GM13976 (cell line): Measurements from ENCODE around the gene PCNX2.
"Not testable (repeated sequence)": the region's sequence is repeated elsewhere in the genome, so short reads cannot be mapped to it uniquely, and the experiment has no call there.

ENCODE experiments used
- DNase-seq: peaks from one replicate; pipeline ENCODE4 v3.0.0; 2012; ENCODE audit warnings: low spot score
- CTCF ChIP-seq: IDR thresholded peaks from 2 replicates; pipeline ENCODE4 v1.5.1; 2012; ENCODE audit warnings: borderline replicate concordance, mild to moderate bottlenecking; ENCODE audit not compliant: insufficient read depth; ENCODE audit errors: extremely low read depth, missing control alignments, control extremely low read depth
- in situ Hi-C: fragments of 300-500 bp; cut with MboI; formaldehyde crosslinking; loops from one replicate; pipeline ENCODE4 v1.12.0; 2022; ENCODE audit warnings: low sequenced_read_pairs, mixed read lengths, inconsistent platforms; ENCODE audit not compliant: unreplicated experiment

The PCNX2 gene

GRCh38 chr1:233086961-233087881 is 208.3 kb downstream of the PCNX2 start:
- DNase-seq = no peak
- no peak for TF ChIP-seq CTCF
- in situ Hi-C loops = no loop called here

GRCh38 chr1:233085566-233085965 is 210.0 kb downstream of the PCNX2 start:
- no peak for TF ChIP-seq CTCF
- DNase-seq = no peak
- in situ Hi-C loops = no loop called here

GRCh38 chr1:233082778-233083550 is 212.6 kb downstream of the PCNX2 start:
- peak; percentile 15 for DNase-seq
- no peak for TF ChIP-seq CTCF
- in situ Hi-C loops = no loop called here

GRCh38 chr1:233081735-233082134 is 213.8 kb downstream of the PCNX2 start:
- in situ Hi-C loops = no loop called here
- no peak for TF ChIP-seq CTCF
- no peak for DNase-seq

GRCh38 chr1:233080827-233081226 is 214.7 kb downstream of the PCNX2 start:
- in situ Hi-C loops, DNase-seq: not testable (repeated sequence)

- no peak for TF ChIP-seq CTCF
- in situ Hi-C loops = no loop called here
- DNase-seq = no peak
Observed at GRCh38 chr1:233080286-233080685, 215.2 kb downstream of the PCNX2 start.

- no peak for DNase-seq
- in situ Hi-C loops = no loop called here
Observed at GRCh38 chr1:233079574-233079973, 216.0 kb downstream of the PCNX2 start.

More at GRCh38 chr1:233079574-233079973, 216.0 kb downstream of the PCNX2 start:
- TF ChIP-seq CTCF = no peak
